Astrocyte of the spinal cord (primary cell): Measurements from ENCODE around the gene METTL2B.

Experiments used
- DNase-seq: peaks from one replicate; pipeline ENCODE4 v3.0.0; 2011; ENCODE audit warnings: low read depth, low spot score
- H3K4me3 ChIP-seq: 2 replicates; pipeline ENCODE4 v1.5.1; 2011; ENCODE audit warnings: low read depth, mild to moderate bottlenecking, low read length, moderate library complexity
- in situ Hi-C: cut with HindIII; loops from 2 replicates; pipeline ENCODE4 v1.10.0; 2017; ENCODE audit warnings: low sequenced_read_pairs
- TF ChIP-seq, protein P1 (sequence below): IDR thresholded peaks from 2 replicates; pipeline ENCODE4 v1.5.1; 2012; ENCODE audit warnings: low read depth, mild to moderate bottlenecking, low read length, inconsistent platforms

Gene METTL2B

GRCh38 chr7:128448751-128449302 is 27.7 kb upstream of the METTL2B start:
- in situ Hi-C loops, result no loop called here
- H3K4me3 ChIP-seq, result no peak overlapping the region
- TF ChIP-seq, protein P1, sequence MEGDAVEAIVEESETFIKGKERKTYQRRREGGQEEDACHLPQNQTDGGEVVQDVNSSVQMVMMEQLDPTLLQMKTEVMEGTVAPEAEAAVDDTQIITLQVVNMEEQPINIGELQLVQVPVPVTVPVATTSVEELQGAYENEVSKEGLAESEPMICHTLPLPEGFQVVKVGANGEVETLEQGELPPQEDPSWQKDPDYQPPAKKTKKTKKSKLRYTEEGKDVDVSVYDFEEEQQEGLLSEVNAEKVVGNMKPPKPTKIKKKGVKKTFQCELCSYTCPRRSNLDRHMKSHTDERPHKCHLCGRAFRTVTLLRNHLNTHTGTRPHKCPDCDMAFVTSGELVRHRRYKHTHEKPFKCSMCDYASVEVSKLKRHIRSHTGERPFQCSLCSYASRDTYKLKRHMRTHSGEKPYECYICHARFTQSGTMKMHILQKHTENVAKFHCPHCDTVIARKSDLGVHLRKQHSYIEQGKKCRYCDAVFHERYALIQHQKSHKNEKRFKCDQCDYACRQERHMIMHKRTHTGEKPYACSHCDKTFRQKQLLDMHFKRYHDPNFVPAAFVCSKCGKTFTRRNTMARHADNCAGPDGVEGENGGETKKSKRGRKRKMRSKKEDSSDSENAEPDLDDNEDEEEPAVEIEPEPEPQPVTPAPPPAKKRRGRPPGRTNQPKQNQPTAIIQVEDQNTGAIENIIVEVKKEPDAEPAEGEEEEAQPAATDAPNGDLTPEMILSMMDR, result no peak
- DNase-seq, result no peak

GRCh38 chr7:128450409-128450808 is 26.1 kb upstream of the METTL2B start:
- TF ChIP-seq, protein P1, result no peak
- in situ Hi-C loops, result no loop called here
- no peak for DNase-seq

DNA sequence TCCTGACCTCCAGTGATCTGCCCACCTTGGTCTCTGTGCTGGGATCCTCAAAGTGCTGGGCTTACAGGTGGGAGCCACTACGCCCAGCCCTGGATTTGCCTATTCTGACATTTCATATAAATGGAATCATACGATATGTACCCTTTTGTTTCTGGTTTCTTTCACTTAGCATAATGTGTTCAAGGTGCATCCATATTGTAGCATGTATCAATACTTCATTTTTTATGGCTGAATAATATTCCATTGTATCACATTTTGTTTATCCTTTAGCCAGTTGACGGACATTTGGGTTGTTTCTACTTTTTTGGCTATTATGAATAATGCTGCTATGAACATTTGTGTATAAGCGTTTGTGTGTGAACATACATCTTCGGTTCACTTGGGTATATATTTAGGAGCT is 25.6 kb upstream of the METTL2B start:
- in situ Hi-C loops, result no loop called here
- no peak for DNase-seq
- TF ChIP-seq, protein P1, result no peak
- H3K4me3 ChIP-seq, result no peak overlapping the region

More at GRCh38 chr7:128450409-128450808, 26.1 kb upstream of the METTL2B start:
- H3K4me3 ChIP-seq, result no peak overlapping the region

GRCh38 chr7:128452552-128452951 is 24.0 kb upstream of the METTL2B start:
- in situ Hi-C loops, result no loop called here

GRCh38 chr7:128453836-128454804 is 22.4 kb upstream of the METTL2B start:
- H3K4me3 ChIP-seq, result no peak overlapping the region

More at GRCh38 chr7:128452552-128452951, 24.0 kb upstream of the METTL2B start:
- H3K4me3 ChIP-seq, result no peak overlapping the region
- TF ChIP-seq, protein P1, result no peak
- DNase-seq, result no peak

GRCh38 chr7:128454808-128455542 is 21.6 kb upstream of the METTL2B start:
- TF ChIP-seq, protein P1, result no peak
- no peak for DNase-seq
- H3K4me3 ChIP-seq, result peak overlapping the region; percentile 93
- in situ Hi-C loops, result no loop called here

More at GRCh38 chr7:128453836-128454804, 22.4 kb upstream of the METTL2B start:
- DNase-seq, result peak; percentile 90
- TF ChIP-seq, protein P1, result no peak
- in situ Hi-C loops, result no loop called here
